Calu3 (cell line): ENCODE results near the gene MRPL21. TPM values are rescaled to one million over a fixed set of nuclear protein-coding genes. Genes with fewer than 3 reads are reported as not detected.
"Not testable (repeated sequence)": the region's sequence is repeated elsewhere in the genome, so short reads cannot be mapped to it uniquely, and the experiment has no call there.

ENCODE experiments used
- BruUV-seq: library from RNA; stranded (reverse); fragments of 400-500 nt; replicated peaks from 2 replicates; lab custom pipeline; 2021; lab: Mats Ljungman, UMichigan
- CTCF ChIA-PET: fragments of 300-600 bp; sonication (Branson Sonifier 250); formaldehyde crosslinking; loops from one replicate; lab custom pipeline; 2022; ENCODE audit warnings: antibody characterized with exemption; lab: Charles Lee
- DNase-seq: peaks from one replicate; pipeline ENCODE4 v3.0.0; 2022
- H3K27ac Mint-ChIP-seq: one replicate; pipeline ENCODE4 v1.8.0; 2022; ENCODE audit warnings: mixed read lengths; ENCODE audit not compliant: unreplicated experiment
- H3K27me3 Mint-ChIP-seq: one replicate; pipeline ENCODE4 v1.8.0; 2022; ENCODE audit warnings: mixed read lengths; ENCODE audit not compliant: unreplicated experiment
- H3K36me3 Mint-ChIP-seq: one replicate; pipeline ENCODE4 v1.8.0; 2022; ENCODE audit warnings: mild to moderate bottlenecking, moderate library complexity, mixed read lengths; ENCODE audit not compliant: insufficient read depth, unreplicated experiment
- H3K4me1 Mint-ChIP-seq: one replicate; pipeline ENCODE4 v1.8.0; 2022; ENCODE audit warnings: mild to moderate bottlenecking, low read depth, mixed read lengths; ENCODE audit not compliant: unreplicated experiment
- H3K4me3 Mint-ChIP-seq: one replicate; pipeline ENCODE4 v1.8.0; 2022; ENCODE audit warnings: mild to moderate bottlenecking, low read depth, moderate library complexity, mixed read lengths; ENCODE audit not compliant: unreplicated experiment
- H3K9me3 Mint-ChIP-seq: one replicate; pipeline ENCODE4 v1.8.0; 2022; ENCODE audit warnings: low read depth, mixed read lengths; ENCODE audit not compliant: unreplicated experiment
- CTCF ChIP-seq: fragments of 200-600 bp; IDR thresholded peaks from one replicate; pipeline ENCODE4 v1.8.0; 2022; ENCODE audit warnings: antibody characterized with exemption; ENCODE audit not compliant: unreplicated experiment
- intact Hi-C: fragments of 100-400 bp; cut with micrococcal nuclease; formaldehyde crosslinking; loops from one replicate; pipeline ENCODE4 v1.10.0; 2022; ENCODE audit not compliant: unreplicated experiment
- total RNA-seq: library from RNA; stranded (reverse); gene quantifications from 2 replicates; pipeline ENCODE4 v1.2.3, GENCODE V29; 2022

MRPL21 gene
- total RNA-seq, 1 experiment from 2014 or later, result 79.7 TPM

GRCh38 chr11:68859123-68859522 lies 44.5 kb downstream of the MRPL21 start:
- CTCF ChIA-PET, result no interaction called here
- no peak for TF ChIP-seq CTCF
- Mint-ChIP-seq H3K4me3 (no peak overlapping the region), H3K9me3 (no peaks in the 10 kb centered on the region), H3K4me1 (peaks cover 14% of the 10 kb centered on the region), H3K36me3 (no peaks in the 10 kb centered on the region), H3K27ac (no peak overlapping the region), H3K27me3 (peaks cover 2% of the 10 kb centered on the region)
- no TSS peak for BruUV-seq
- intact Hi-C loops, result no loop called here
- DNase-seq, result no peak

GRCh38 chr11:68857037-68857586 lies 46.5 kb downstream of the MRPL21 start:
- H3K36me3 Mint-ChIP-seq, result no peaks in the 10 kb centered on the region
- intact Hi-C loops, result no loop called here
- no peak for DNase-seq
- BruUV-seq, result no TSS peak
- peaks cover 14% of the 10 kb centered on the region for H3K4me1 Mint-ChIP-seq
- peaks cover 23% of the 10 kb centered on the region for H3K27me3 Mint-ChIP-seq
- H3K27ac Mint-ChIP-seq, result no peak overlapping the region
- H3K9me3 Mint-ChIP-seq, result no peaks in the 10 kb centered on the region
- TF ChIP-seq CTCF, result no peak
- no peak overlapping the region for H3K4me3 Mint-ChIP-seq
- CTCF ChIA-PET, result no interaction called here

- BruUV-seq, DNase-seq, intact Hi-C loops, H3K9me3 Mint-ChIP-seq, H3K4me3 Mint-ChIP-seq, H3K27ac Mint-ChIP-seq, H3K36me3 Mint-ChIP-seq: not testable (repeated sequence)
- CTCF ChIA-PET, result interaction anchor here (0.6 kb wide), 1 partner anchor 31 kb away, joined by 5 read pairs; no protein-coding TSS in a partner anchor
- peaks cover 14% of the 10 kb centered on the region for H3K4me1 Mint-ChIP-seq
- peaks cover 28% of the 10 kb centered on the region for H3K27me3 Mint-ChIP-seq
These were observed 47.1 kb downstream of the MRPL21 start for GRCh38 chr11:68856425-68857030.

- H3K4me1 Mint-ChIP-seq, result peaks cover 14% of the 10 kb centered on the region
- H3K4me3 Mint-ChIP-seq, result peak overlapping the region; percentile 51
- DNase-seq, result peak; percentile 14
- intact Hi-C loops, result no loop called here
- no TSS peak for BruUV-seq
- H3K9me3 Mint-ChIP-seq, result no peaks in the 10 kb centered on the region
- CTCF ChIA-PET, result interaction anchor here (0.6 kb wide), 1 partner anchor 135 kb away, joined by 4 read pairs; no protein-coding TSS in a partner anchor
- no peak for TF ChIP-seq CTCF
- H3K27ac Mint-ChIP-seq, result no peak overlapping the region
- H3K27me3 Mint-ChIP-seq, result peaks cover 29% of the 10 kb centered on the region
- H3K36me3 Mint-ChIP-seq, result no peaks in the 10 kb centered on the region
These were observed 48.2 kb downstream of the MRPL21 start for GRCh38 chr11:68855205-68855981.
